Raji (cell line): ENCODE results near the gene FABP6.

ENCODE experiments used
- POLR2A ChIP-seq: IDR thresholded peaks from 2 replicates; pipeline ENCODE4 v1.6.1; 2011; ENCODE audit warnings: low read depth, low read length, control low read depth; ENCODE audit not compliant: insufficient read depth

FABP6 gene

GRCh38 chr5:160229190-160229742 lies at the start of gene FABP6:
Gene FABP6, plus strand, starts transcription at chr5:160229506. Its CDS starts 52 bp downstream, at chr5:160229558.
- no peak for TF ChIP-seq POLR2A

GRCh38 chr5:160180931-160181330 lies 48.4 kb upstream of the FABP6 start:
- no peak for TF ChIP-seq POLR2A

- TF ChIP-seq POLR2A, result no peak
Observed at GRCh38 chr5:160181965-160182622, 47.2 kb upstream of the FABP6 start.

- TF ChIP-seq POLR2A, result no peak
Observed at GRCh38 chr5:160183075-160183474, 46.2 kb upstream of the FABP6 start.

- TF ChIP-seq POLR2A, result no peak
Observed at GRCh38 chr5:160185626-160186360, 43.5 kb upstream of the FABP6 start.

- no peak for TF ChIP-seq POLR2A
Observed at GRCh38 chr5:160186480-160186879, 42.8 kb upstream of the FABP6 start.

- TF ChIP-seq POLR2A, result no peak
Observed at GRCh38 chr5:160187091-160187490, 42.2 kb upstream of the FABP6 start.

GRCh38 chr5:160188141-160189015 lies 40.9 kb upstream of the FABP6 start:
- no peak for TF ChIP-seq POLR2A

GRCh38 chr5:160192424-160192823 lies 36.9 kb upstream of the FABP6 start:
- no peak for TF ChIP-seq POLR2A

GRCh38 chr5:160197341-160198144 lies 31.8 kb upstream of the FABP6 start:
- TF ChIP-seq POLR2A, result no peak

GRCh38 chr5:160198146-160198545 lies 31.2 kb upstream of the FABP6 start:
- no peak for TF ChIP-seq POLR2A

- TF ChIP-seq POLR2A, result no peak
Observed at GRCh38 chr5:160198841-160199409, 30.4 kb upstream of the FABP6 start.

GRCh38 chr5:160199410-160199911 lies 29.8 kb upstream of the FABP6 start:
- no peak for TF ChIP-seq POLR2A

GRCh38 chr5:160207061-160207460 lies 22.2 kb upstream of the FABP6 start:
- TF ChIP-seq POLR2A, result no peak

- TF ChIP-seq POLR2A, result no peak
Observed at GRCh38 chr5:160209917-160210316, 19.4 kb upstream of the FABP6 start.

GRCh38 chr5:160210606-160211005 lies 18.7 kb upstream of the FABP6 start:
- no peak for TF ChIP-seq POLR2A
